Ectodermal cell (in vitro differentiated cells): ENCODE data around the gene SMIM26.

Experiments used
- H3K27ac ChIP-seq: 2 replicates; pipeline ENCODE4 v1.7.0; 2013; ENCODE audit warnings: mild to moderate bottlenecking, low read depth, low read length; ENCODE audit not compliant: insufficient read depth, poor library complexity, severe bottlenecking
- H3K27me3 ChIP-seq: 2 replicates; pipeline ENCODE4 v1.7.0; 2013; ENCODE audit warnings: mild to moderate bottlenecking, low read length; ENCODE audit not compliant: insufficient read depth, control insufficient read depth, poor library complexity, severe bottlenecking
- H3K36me3 ChIP-seq: one replicate; pipeline ENCODE4 v1.7.0; 2013; ENCODE audit warnings: low read length; ENCODE audit not compliant: control insufficient read depth, insufficient read depth
- H3K4me1 ChIP-seq: one replicate; pipeline ENCODE4 v1.7.0; 2013; ENCODE audit warnings: low read length; ENCODE audit not compliant: control insufficient read depth, insufficient read depth
- H3K4me3 ChIP-seq: 2 replicates; pipeline ENCODE4 v1.7.0; 2013; ENCODE audit warnings: low read depth, low read length, control low read depth; ENCODE audit not compliant: insufficient read depth
- H3K9me3 ChIP-seq: 2 replicates; pipeline ENCODE4 v1.7.0; 2013; ENCODE audit warnings: mild to moderate bottlenecking, low read length, moderate library complexity; ENCODE audit not compliant: control insufficient read depth
- WGBS, 2 experiments: methylation state at CpG; one replicate each; pipeline ENCODE4 v1.1.7; 2013; ENCODE audit warnings: missing lambda C conversion rate in 2 of 2; 5-methylcytosine and 5-hydroxymethylcytosine counted together

Gene SMIM26

DNA sequence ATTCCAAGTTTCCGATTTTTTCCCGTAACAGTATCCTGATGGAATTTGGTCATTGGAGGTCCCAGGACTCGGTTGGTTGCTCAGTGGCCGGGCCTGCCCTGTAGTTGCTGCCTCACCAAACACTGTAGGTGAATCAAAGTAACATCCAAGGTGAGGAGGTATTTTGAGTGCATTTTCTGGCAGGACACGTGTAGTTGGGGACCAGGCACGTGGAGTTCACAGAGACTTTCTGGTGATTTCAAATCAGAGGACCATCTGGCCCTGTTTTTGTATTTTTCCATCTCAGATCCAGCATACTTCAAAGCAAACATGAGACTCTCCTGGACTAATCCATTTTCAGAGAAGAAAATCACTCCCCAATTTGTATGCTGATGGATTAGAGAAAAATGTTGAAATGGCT lies 10.7 kb downstream of the SMIM26 start:
- H3K4me3 ChIP-seq = no peak overlapping the region
- H3K4me1 ChIP-seq = no peaks in the 10 kb centered on the region
- 90 to 92% methylated on average over 6 of the region's 6 CpGs for WGBS, 2 experiments
- H3K27me3 ChIP-seq = no peaks in the 10 kb centered on the region
- no peaks in the 10 kb centered on the region for H3K9me3 ChIP-seq
- H3K36me3 ChIP-seq = no peaks in the 10 kb centered on the region
- no peak overlapping the region for H3K27ac ChIP-seq

- Histone ChIP-seq H3K27ac (no peak overlapping the region), H3K36me3 (no peaks in the 10 kb centered on the region), H3K27me3 (no peaks in the 10 kb centered on the region), H3K4me3 (no peak overlapping the region), H3K4me1 (no peaks in the 10 kb centered on the region), H3K9me3 (no peaks in the 10 kb centered on the region)
- WGBS, 2 experiments = 92 to 95% methylated on average over 6 of the region's 6 CpGs
These were observed 11.3 kb downstream of the SMIM26 start for GRCh38 chr20:18578581-18578980.

DNA sequence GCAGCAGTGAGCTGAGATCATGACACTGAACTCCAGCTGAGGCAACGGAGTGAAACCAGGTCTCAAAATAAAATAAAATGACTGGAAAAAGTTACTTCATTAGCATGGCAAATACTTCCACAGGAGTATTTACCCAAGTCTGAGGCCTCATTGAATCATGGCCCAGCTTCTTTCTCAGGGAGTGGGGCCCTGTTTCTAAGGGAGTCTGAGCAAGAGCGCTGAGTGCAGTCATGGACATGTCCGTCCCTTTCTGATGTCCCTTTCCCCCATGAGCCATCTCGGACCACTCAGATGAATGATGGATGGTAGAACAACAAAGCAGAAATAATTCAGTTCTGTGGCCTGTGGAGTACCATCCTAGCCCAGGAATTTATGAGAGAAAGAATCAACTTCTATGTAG lies 12.8 kb downstream of the SMIM26 start:
- H3K27me3 ChIP-seq = no peaks in the 10 kb centered on the region
- no peak overlapping the region for H3K4me3 ChIP-seq
- no peak overlapping the region for H3K27ac ChIP-seq
- H3K9me3 ChIP-seq = no peaks in the 10 kb centered on the region
- 95 to 97% methylated on average over 4 of the region's 4 CpGs for WGBS, 2 experiments
- no peaks in the 10 kb centered on the region for H3K36me3 ChIP-seq
- H3K4me1 ChIP-seq = no peaks in the 10 kb centered on the region

- H3K27me3 ChIP-seq = no peaks in the 10 kb centered on the region
- no peak overlapping the region for H3K27ac ChIP-seq
- no peaks in the 10 kb centered on the region for H3K9me3 ChIP-seq
- WGBS, 2 experiments = 91 to 92% methylated on average over 2 of the region's 2 CpGs
- H3K4me1 ChIP-seq = peaks cover 4% of the 10 kb centered on the region
- H3K36me3 ChIP-seq = no peaks in the 10 kb centered on the region
- no peak overlapping the region for H3K4me3 ChIP-seq
These were observed 17.9 kb downstream of the SMIM26 start for GRCh38 chr20:18585134-18585533.

DNA sequence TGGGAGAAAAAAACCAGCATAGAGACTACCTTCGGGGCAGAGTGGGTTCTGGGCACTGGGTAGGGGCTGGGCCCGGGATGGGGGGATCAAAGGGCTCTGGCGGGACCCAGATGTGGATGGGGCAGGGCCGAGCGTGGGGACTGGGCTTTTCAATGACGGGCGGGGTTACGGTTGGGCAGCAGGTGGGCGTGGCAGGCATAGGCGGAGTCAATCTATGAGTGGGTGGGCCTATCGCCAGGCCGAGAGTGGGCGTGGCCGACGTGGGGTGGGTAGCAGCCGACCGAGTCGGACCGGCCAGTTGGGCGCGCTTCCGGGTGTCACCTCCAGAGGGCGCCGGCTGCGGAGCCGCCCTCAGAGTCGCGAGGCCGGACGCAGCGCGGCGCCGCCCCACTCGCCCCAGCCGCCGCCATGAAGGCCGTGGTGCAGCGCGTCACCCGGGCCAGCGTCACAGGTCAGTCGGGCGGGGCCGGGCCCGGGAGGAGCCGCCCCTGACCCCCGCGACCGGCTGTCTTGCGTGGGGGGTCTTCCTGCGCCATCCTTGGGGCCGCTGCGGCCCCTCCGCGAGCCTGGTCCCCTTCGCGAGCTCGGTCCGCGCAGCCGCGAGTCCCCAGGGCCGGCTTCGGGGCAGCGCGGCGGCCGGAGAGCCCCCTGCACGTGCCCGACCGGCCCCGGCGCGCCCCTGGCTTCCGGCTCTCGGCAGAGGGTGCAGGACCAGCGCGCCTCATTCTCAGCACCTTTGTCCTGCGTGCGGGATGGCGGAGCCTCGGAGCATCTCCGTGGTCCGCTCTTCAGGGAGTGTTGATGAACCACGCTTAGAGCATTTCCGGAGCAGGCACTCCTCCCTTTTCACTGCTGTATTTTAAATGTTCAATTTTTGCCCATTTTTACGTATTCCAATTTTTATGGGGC lies 20.7 kb downstream of the SMIM26 start, which contains the start of gene DTD1:
DTD1 (plus strand) TSS at position 390 of the 909 bp plus-strand sequence; CDS start at position 409, 19 bp downstream.
- Histone ChIP-seq H3K9me3 (no peaks in the 10 kb centered on the region), H3K27ac (peak within 1 kb of the TSS; percentile 70), H3K36me3 (no peaks in the 10 kb centered on the region), H3K4me1 (peaks cover 4% of the 10 kb centered on the region), H3K27me3 (no peaks in the 10 kb centered on the region), H3K4me3 (peak within 1 kb of the TSS; percentile 69)
- WGBS, 2 experiments = 1% methylated on average over 88 of the region's 88 CpGs

- peaks cover 4% of the 10 kb centered on the region for H3K4me1 ChIP-seq
- H3K36me3 ChIP-seq = no peaks in the 10 kb centered on the region
- H3K9me3 ChIP-seq = no peaks in the 10 kb centered on the region
- H3K27me3 ChIP-seq = no peaks in the 10 kb centered on the region
- H3K4me3 ChIP-seq = peak overlapping the region; percentile 69
- WGBS, 2 experiments = 5 to 8% methylated on average over 14 to 18 of the region's 18 CpGs
- no peak overlapping the region for H3K27ac ChIP-seq
These were observed 21.3 kb downstream of the SMIM26 start for GRCh38 chr20:18588574-18588933.

DNA sequence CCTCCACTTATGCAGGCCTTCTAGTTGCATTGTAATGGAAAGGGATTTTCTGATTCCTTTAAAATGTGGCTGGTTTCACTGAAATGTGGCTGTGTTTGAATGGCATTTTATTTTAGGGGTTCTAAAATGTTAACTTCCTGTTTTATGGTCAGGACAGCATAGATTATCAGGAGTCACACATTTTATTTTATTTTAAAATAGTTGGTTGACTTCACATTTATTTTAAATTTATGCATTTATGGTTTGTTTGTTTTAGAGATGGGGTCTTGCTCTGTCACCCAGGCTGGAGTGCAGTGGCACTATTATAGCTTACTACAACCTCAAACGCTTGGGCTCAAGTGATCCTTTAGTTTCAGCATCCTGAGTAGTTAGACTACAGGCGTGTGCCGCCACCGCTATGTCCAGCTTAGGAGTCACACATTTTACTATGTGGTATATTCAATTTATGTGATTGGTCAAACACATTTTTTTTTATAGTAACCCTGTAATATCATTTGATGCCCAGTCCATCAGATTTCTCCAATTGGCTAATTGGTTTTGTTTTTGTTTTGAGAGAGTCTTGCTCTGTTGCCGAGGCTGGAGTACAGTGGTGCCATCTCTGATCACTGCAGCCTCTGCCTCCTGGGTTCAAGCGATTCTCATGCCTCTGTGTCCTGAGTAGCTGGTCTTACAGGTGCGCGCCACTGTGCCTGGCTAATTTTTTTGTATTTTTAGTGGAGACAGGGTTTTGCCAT lies 22.9 kb downstream of the SMIM26 start:
- no peak overlapping the region for H3K4me3 ChIP-seq
- H3K27me3 ChIP-seq = no peaks in the 10 kb centered on the region
- H3K4me1 ChIP-seq = peaks cover 4% of the 10 kb centered on the region
- 87 to 89% methylated on average over 5 to 7 of the region's 8 CpGs for WGBS, 2 experiments
- no peaks in the 10 kb centered on the region for H3K36me3 ChIP-seq
- no peak overlapping the region for H3K27ac ChIP-seq
- no peaks in the 10 kb centered on the region for H3K9me3 ChIP-seq

- Histone ChIP-seq H3K4me1 (no peaks in the 10 kb centered on the region), H3K27me3 (no peaks in the 10 kb centered on the region), H3K9me3 (no peaks in the 10 kb centered on the region), H3K27ac (no peak overlapping the region), H3K4me3 (no peak overlapping the region), H3K36me3 (peaks cover 5% of the 10 kb centered on the region)
These were observed 29.0 kb downstream of the SMIM26 start for GRCh38 chr20:18596270-18596669.

GRCh38 chr20:18609741-18610140 lies 42.5 kb downstream of the SMIM26 start:
- Histone ChIP-seq H3K4me3 (no peak overlapping the region), H3K4me1 (no peaks in the 10 kb centered on the region), H3K27ac (no peak overlapping the region), H3K36me3 (no peaks in the 10 kb centered on the region), H3K9me3 (no peaks in the 10 kb centered on the region), H3K27me3 (no peaks in the 10 kb centered on the region)

DNA sequence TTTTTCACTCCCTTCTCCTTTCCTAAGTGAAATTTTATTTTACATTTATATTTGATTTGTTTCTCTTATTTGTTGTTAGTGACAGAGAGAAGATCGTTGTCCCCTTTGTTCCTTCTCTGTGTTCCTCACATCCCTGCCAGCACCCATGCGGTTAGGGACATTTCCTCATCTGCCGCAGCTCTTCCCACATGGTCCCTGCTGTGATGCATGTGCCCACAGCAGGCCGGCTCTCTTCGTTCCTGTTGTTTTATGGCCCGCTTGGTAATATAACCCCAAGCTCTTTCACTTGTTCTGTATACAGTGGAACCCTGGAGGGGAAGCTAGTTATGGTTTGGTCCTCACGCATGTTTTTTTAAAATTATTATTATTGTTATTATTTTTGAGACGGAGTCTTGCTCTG lies 44.3 kb downstream of the SMIM26 start:
- no peaks in the 10 kb centered on the region for H3K36me3 ChIP-seq
- no peaks in the 10 kb centered on the region for H3K4me1 ChIP-seq
- H3K27ac ChIP-seq = no peak overlapping the region
- no peak overlapping the region for H3K4me3 ChIP-seq
- H3K27me3 ChIP-seq = no peaks in the 10 kb centered on the region
- WGBS, 2 experiments = 49 to 65% methylated on average over 8 of the region's 8 CpGs
- no peaks in the 10 kb centered on the region for H3K9me3 ChIP-seq
